OCI-LY1 (cell line): ENCODE measurements around the gene TUBA1C.

Experiments
- EZH2 ChIP-seq: fragments of 200-600 bp; sonication (generic), shearing (Covaris generic); IDR thresholded peaks from 2 replicates; pipeline ENCODE4 v1.8.0; 2017; ENCODE audit warnings: borderline replicate concordance, mixed run types, mild to moderate bottlenecking, antibody characterized with exemption, low read length, moderate library complexity, mixed read lengths
- TF ChIP-seq, protein P1 (sequence below): fragments of 200-600 bp; sonication (generic), shearing (Covaris generic); IDR thresholded peaks from 2 replicates; pipeline ENCODE4 v1.5.1; 2017; ENCODE audit warnings: mild to moderate bottlenecking, antibody characterized with exemption, low read length, moderate library complexity, mixed read lengths

DNA sequence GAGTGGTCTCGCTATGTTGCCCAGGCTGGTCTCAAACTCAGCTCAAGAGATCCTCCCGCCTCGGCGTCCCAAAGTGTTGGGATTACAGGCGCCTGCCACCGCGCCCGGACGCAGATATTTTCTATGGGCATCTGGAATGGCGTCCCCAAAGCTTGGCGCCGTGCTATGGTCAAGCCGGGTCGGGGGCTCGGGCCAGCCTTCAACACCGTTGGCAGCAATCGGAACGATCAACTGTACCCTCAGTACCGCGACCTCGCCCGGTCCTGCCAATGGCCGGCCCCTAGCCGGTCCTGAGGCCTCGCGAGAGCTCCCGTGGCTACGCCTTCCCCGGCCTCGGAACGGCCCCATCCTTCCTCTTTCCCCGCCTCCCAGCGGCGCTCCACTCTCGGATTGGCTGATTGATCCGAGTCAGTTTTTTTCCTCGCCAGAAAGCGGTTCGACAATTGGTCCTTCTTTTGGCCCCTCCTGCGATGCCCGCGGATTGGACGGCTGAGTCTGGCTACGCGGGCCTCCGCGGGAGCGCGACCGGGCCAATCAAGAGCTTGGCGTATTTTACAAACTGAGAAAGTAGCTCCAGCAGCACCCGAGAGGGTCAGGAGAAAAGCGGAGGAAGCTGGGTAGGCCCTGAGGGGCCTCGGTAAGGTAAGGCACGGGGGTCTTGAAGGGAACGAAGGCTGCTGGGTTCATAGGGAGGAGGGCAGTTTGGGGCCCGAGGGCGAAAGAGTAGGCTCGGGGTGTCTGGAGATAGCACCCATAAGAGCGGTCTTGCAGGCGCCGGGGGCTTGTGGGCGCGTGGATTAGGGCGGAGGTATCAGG, 58.0 kb downstream of the TUBA1C start, which contains the start of gene TROAP:
- TF ChIP-seq, protein P1, sequence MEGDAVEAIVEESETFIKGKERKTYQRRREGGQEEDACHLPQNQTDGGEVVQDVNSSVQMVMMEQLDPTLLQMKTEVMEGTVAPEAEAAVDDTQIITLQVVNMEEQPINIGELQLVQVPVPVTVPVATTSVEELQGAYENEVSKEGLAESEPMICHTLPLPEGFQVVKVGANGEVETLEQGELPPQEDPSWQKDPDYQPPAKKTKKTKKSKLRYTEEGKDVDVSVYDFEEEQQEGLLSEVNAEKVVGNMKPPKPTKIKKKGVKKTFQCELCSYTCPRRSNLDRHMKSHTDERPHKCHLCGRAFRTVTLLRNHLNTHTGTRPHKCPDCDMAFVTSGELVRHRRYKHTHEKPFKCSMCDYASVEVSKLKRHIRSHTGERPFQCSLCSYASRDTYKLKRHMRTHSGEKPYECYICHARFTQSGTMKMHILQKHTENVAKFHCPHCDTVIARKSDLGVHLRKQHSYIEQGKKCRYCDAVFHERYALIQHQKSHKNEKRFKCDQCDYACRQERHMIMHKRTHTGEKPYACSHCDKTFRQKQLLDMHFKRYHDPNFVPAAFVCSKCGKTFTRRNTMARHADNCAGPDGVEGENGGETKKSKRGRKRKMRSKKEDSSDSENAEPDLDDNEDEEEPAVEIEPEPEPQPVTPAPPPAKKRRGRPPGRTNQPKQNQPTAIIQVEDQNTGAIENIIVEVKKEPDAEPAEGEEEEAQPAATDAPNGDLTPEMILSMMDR, result no peak
- no peak for TF ChIP-seq EZH2
